Measurements from ENCODE around the gene TP53I13.
A peak's percentile ranks its signal among the peaks of the same experiment; 100 is the strongest.

Gene TP53I13

DNA sequence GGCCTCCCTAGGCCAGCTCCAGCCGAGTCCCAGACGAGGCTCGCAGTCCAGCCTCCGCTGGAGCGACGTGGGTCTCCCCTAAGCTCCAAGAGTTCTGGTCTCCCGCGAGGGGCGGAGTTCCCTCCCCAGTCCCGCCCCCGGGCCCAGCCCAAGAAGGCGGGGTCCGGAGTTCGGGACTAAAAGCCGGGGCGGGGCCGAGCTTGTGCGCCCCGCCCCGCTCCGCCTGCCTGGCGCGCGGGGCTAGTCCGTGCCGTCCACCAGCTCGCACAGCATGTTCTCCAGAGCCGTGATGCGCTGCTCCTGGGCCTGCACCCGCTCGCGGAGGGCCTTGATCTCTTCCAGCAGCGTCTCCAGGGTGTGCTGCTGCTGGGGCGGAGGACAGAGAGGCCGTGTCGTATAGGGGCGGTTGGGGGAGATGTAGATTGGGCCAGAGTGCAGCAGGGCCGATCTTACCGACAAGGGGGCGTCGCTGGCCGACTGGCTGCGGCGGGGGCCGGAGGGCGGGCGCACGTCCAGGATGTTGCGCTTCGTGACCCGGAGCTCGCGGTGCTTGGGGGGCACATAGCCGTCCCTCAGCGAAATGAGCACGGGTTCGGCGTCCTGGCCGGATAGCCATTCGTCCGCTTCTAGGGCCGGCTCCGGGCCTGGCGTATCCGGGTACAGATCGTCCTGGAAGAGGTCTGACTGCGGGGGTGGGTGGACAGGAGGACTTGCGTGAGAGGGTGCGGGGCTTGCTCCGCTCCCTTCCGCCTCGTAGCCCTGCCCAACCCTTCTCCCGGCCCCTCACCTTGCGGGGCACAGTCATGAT, 47.2 kb downstream of the TP53I13 start:
- DNase-seq (ENCODE audit: low read depth), result peak; percentile 84

- no peak for DNase-seq (ENCODE audit: low read depth)
Observed at GRCh38 chr17:29616300-29617048, 48.0 kb downstream of the TP53I13 start.

DNA sequence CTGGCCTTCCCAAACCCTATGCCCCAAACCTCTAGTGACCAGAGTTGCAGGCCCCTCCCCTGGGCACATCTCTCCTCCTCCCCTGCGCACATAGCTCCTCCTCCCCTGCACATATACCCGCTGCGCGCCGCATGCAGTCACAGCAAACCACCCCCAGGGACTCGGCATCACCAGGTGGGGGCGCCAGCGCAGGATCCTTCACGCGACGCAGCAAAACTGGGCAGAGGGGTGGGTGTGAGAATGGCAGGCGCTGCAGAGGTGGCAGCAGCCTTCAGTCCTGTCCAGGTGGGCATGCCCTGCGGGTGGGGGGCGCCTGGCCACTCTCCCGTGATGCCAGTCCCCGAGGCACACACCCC, 48.6 kb downstream of the TP53I13 start:
- DNase-seq (ENCODE audit: low read depth), result peak; percentile 65

GRCh38 chr17:29617481-29618271, 49.2 kb downstream of the TP53I13 start:
- peak; percentile 60 for DNase-seq (ENCODE audit: low read depth)

GRCh38 chr17:29618272-29619065, 50.0 kb downstream of the TP53I13 start:
- DNase-seq (ENCODE audit: low read depth), result no peak

GRCh38 chr17:29619251-29619650, 50.8 kb downstream of the TP53I13 start:
- DNase-seq (ENCODE audit: low read depth), result peak; percentile 77

DNA sequence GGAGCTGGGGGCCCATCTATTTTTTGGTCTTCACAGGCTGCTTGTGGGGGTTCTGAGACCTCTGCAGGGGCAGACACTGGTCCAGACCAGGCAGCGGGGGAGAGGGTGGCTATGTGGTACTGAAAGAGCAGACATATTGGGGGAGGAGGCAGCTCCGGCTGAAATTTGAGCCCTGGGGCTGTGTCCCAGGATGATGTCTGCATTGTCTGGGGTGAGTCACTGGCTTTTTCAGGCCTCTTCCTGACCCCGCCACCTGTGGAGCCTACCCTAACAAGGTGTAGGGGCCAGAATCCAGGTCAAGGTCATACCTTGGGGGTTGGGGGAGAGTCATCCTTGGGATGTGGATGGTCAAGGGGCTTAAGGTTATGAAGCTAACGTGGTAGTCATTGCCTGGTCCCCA, 51.8 kb downstream of the TP53I13 start:
- DNase-seq (ENCODE audit: low read depth), result peak; percentile 72

DNA sequence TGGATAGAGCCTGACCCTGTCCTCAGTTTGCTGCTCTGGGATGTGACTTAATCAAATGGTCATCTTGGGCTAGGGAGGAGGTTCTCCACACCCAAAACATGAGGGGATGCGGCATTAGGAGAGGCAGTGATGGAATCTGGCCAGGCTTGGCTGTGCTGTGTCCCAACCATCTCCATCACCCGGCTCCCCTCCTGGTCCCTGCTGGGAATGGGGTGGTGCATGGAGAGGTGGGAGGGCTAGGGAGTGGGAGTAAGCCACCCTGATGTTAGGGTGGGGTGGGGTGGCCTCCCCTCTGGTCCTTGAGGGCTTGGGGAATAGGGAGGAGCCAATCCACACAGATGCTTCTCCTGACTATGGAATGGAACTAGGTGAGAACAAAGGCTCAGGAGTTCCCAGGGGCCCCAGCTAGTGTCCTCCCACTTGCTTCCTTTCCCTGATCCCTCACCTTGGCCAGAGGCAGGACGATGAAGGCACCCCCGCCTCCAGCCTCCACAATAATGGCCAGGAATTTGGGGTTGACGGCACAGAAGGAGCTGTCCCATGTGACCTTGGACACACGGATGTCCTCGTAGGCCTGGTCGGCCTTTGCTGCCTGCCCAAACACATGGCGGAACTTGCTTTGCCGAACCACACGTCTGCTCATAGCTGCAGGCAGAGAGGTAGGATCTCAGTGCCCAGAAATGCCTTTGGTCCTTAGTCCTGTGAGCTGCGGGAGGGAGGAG, 52.4 kb downstream of the TP53I13 start:
- DNase-seq (ENCODE audit: low read depth), result no peak

GRCh38 chr17:29621751-29622194, 53.3 kb downstream of the TP53I13 start:
- peak; percentile 46 for DNase-seq (ENCODE audit: low read depth)
